ENCODE data around the gene ROCK1. TPM values are rescaled to one million over a fixed set of nuclear protein-coding genes. Genes with fewer than 3 reads are reported as not detected.

The ROCK1 gene
- total RNA-seq, 1 donor from 2014 or later: 60.9 TPM

- Mint-ChIP-seq H3K36me3 (ENCODE audit: low read depth) (no peaks in the 10 kb centered on the region), H3K9me3 (ENCODE audit: low read depth) (no peaks in the 10 kb centered on the region), H3K4me1 (ENCODE audit: low read depth) (peaks cover 18% of the 10 kb centered on the region), H3K27ac (ENCODE audit: unreplicated experiment) (peak overlapping the region; percentile 99), H3K27me3 (ENCODE audit: low read depth) (no peaks in the 10 kb centered on the region), H3K4me3 (ENCODE audit: unreplicated experiment) (no peak overlapping the region)
- no peak for DNase-seq (ENCODE audit: low spot score)
- TF ChIP-seq CTCF (IDR thresholded peaks at IDR 0.05): peak; percentile 21
These were observed 784 bp downstream of the ROCK1 start for GRCh38 chr18:21110713-21111345.

GRCh38 chr18:21109936-21110712, 1.5 kb downstream of the ROCK1 start:
- no peak for TF ChIP-seq CTCF (IDR thresholded peaks at IDR 0.05)
- Mint-ChIP-seq H3K36me3 (ENCODE audit: low read depth) (no peaks in the 10 kb centered on the region), H3K4me3 (ENCODE audit: unreplicated experiment) (no peak overlapping the region), H3K27ac (ENCODE audit: unreplicated experiment) (peak overlapping the region; percentile 99), H3K27me3 (ENCODE audit: low read depth) (no peaks in the 10 kb centered on the region), H3K9me3 (ENCODE audit: low read depth) (no peaks in the 10 kb centered on the region), H3K4me1 (ENCODE audit: low read depth) (peaks cover 23% of the 10 kb centered on the region)
- DNase-seq (ENCODE audit: low spot score): no peak

- no peak for DNase-seq (ENCODE audit: low spot score)
- Mint-ChIP-seq H3K27me3 (ENCODE audit: low read depth) (no peaks in the 10 kb centered on the region), H3K4me3 (ENCODE audit: unreplicated experiment) (no peak overlapping the region), H3K9me3 (ENCODE audit: low read depth) (no peaks in the 10 kb centered on the region), H3K27ac (ENCODE audit: unreplicated experiment) (no peak overlapping the region), H3K4me1 (ENCODE audit: low read depth) (peaks cover 39% of the 10 kb centered on the region), H3K36me3 (ENCODE audit: low read depth) (no peaks in the 10 kb centered on the region)
- no peak for TF ChIP-seq CTCF (IDR thresholded peaks at IDR 0.05)
These were observed 5.7 kb downstream of the ROCK1 start for GRCh38 chr18:21105936-21106335.

GRCh38 chr18:21101172-21101571, 10.4 kb downstream of the ROCK1 start:
- no peak overlapping the region for H3K4me3 Mint-ChIP-seq (ENCODE audit: unreplicated experiment)
- no peak overlapping the region for H3K27ac Mint-ChIP-seq (ENCODE audit: unreplicated experiment)
- peaks cover 71% of the 10 kb centered on the region for H3K4me1 Mint-ChIP-seq (ENCODE audit: low read depth)
- TF ChIP-seq CTCF (IDR thresholded peaks at IDR 0.05): no peak
- H3K27me3 Mint-ChIP-seq (ENCODE audit: low read depth): no peaks in the 10 kb centered on the region
- no peaks in the 10 kb centered on the region for H3K9me3 Mint-ChIP-seq (ENCODE audit: low read depth)
- DNase-seq (ENCODE audit: low spot score): no peak
- no peaks in the 10 kb centered on the region for H3K36me3 Mint-ChIP-seq (ENCODE audit: low read depth)

GRCh38 chr18:21100678-21101077, 10.9 kb downstream of the ROCK1 start:
- Mint-ChIP-seq H3K27ac (ENCODE audit: unreplicated experiment) (no peak overlapping the region), H3K27me3 (ENCODE audit: low read depth) (no peaks in the 10 kb centered on the region), H3K36me3 (ENCODE audit: low read depth) (no peaks in the 10 kb centered on the region), H3K4me3 (ENCODE audit: unreplicated experiment) (no peak overlapping the region), H3K9me3 (ENCODE audit: low read depth) (no peaks in the 10 kb centered on the region), H3K4me1 (ENCODE audit: low read depth) (peaks cover 66% of the 10 kb centered on the region)
- no peak for TF ChIP-seq CTCF (IDR thresholded peaks at IDR 0.05)
- no peak for DNase-seq (ENCODE audit: low spot score)

Measured in chondrocyte (in vitro differentiated cells).